Right renal cortex interstitium (tissue), 3 donors: ENCODE measurements around the gene VARS2. TPM values are rescaled to one million over a fixed set of nuclear protein-coding genes. Genes with fewer than 3 reads are reported as not detected.
"Not testable (repeated sequence)": the region's sequence is repeated elsewhere in the genome, so short reads cannot be mapped to it uniquely, and the experiment has no call there.

Source experiments
- DNase-seq, 3 donors: peaks; one replicate each; pipeline ENCODE4 v3.0.0-alpha.2; 2013; ENCODE audit warnings: low read depth in 3 of 3, low spot score in 2 of 3
- polyA plus RNA-seq, 3 donors: library from polyadenylated mRNA; unstranded; fragments of 120-200 nt; gene quantifications; one replicate each; pipeline ENCODE4 v1.2.1, GENCODE V29; 2013; ENCODE audit not compliant: insufficient read length in 3 of 3

Gene VARS2
- polyA plus RNA-seq, 3 donors: 25.6 to 35.0 (median 30.1) TPM

- DNase-seq: no peak
These were observed 8.4 kb downstream of the VARS2 start for GRCh38 chr6:30922447-30922852.

- DNase-seq: not testable (repeated sequence)
These were observed 10.1 kb downstream of the VARS2 start for GRCh38 chr6:30924040-30924627.

GRCh38 chr6:30926644-30927043 is 12.6 kb downstream of the VARS2 start:
- DNase-seq: no peak

- DNase-seq: not testable (repeated sequence)
These were observed 13.0 kb downstream of the VARS2 start for GRCh38 chr6:30927080-30927479.

- DNase-seq: no peak
These were observed 14.6 kb downstream of the VARS2 start for GRCh38 chr6:30928677-30929076.

- DNase-seq: no peak
These were observed 16.5 kb downstream of the VARS2 start for GRCh38 chr6:30930506-30930905.

GRCh38 chr6:30931272-30931671 is 17.2 kb downstream of the VARS2 start:
- no peak for DNase-seq

- DNase-seq: no peak
These were observed 18.1 kb downstream of the VARS2 start, which contains the start of gene SFTA2 for GRCh38 chr6:30931969-30932645. Gene SFTA2, minus strand, starts transcription at chr6:30932170. Its CDS starts 74 bp downstream, at chr6:30932096.

- DNase-seq: no peak
These were observed 18.8 kb downstream of the VARS2 start for GRCh38 chr6:30932665-30933365.

- no peak for DNase-seq
These were observed 21.0 kb downstream of the VARS2 start for GRCh38 chr6:30935018-30935417.

GRCh38 chr6:30937265-30937664 is 23.2 kb downstream of the VARS2 start:
- no peak for DNase-seq

GRCh38 chr6:30938730-30939129 is 24.7 kb downstream of the VARS2 start:
- no peak for DNase-seq

GRCh38 chr6:30939473-30939872 is 25.4 kb downstream of the VARS2 start:
- DNase-seq: no peak

GRCh38 chr6:30940361-30940986 is 26.4 kb downstream of the VARS2 start, which contains the start of gene MUCL3:
Gene MUCL3, plus strand, starts transcription at chr6:30940973. Its CDS starts 27 bp downstream, at chr6:30941000.
- no peak for DNase-seq

- DNase-seq: peak in 2 of 3 donors; percentile 64 to 70
These were observed 28.5 kb downstream of the VARS2 start for GRCh38 chr6:30942338-30943060.

- DNase-seq: no peak
These were observed 30.0 kb downstream of the VARS2 start for GRCh38 chr6:30944051-30944450.

GRCh38 chr6:30945281-30945680 is 31.2 kb downstream of the VARS2 start:
- DNase-seq: no peak

GRCh38 chr6:30947231-30947630 is 33.2 kb downstream of the VARS2 start:
- DNase-seq: no peak

- DNase-seq: no peak
These were observed 34.8 kb downstream of the VARS2 start for GRCh38 chr6:30948811-30949210.

GRCh38 chr6:30951907-30952469 is 38.0 kb downstream of the VARS2 start:
- DNase-seq: no peak
